NCI-H2107 (cell line): ENCODE data around the gene ANKEF1.

Experiments
- DNase-seq: peaks from one replicate; lab custom pipeline; 2025; lab: John Stamatoyannopoulos, UW

Gene ANKEF1

GRCh38 chr20:10089871-10090587, 55.2 kb downstream of the ANKEF1 start:
- DNase-seq = no peak

GRCh38 chr20:10090588-10091166, 55.9 kb downstream of the ANKEF1 start:
- DNase-seq = peak; percentile 69

- no peak for DNase-seq
Measured at GRCh38 chr20:10093087-10093591, 58.4 kb downstream of the ANKEF1 start.

- DNase-seq = no peak
Measured at GRCh38 chr20:10094566-10095173, 59.9 kb downstream of the ANKEF1 start.

GRCh38 chr20:10096790-10097189, 62.0 kb downstream of the ANKEF1 start:
- DNase-seq = no peak

GRCh38 chr20:10105046-10105445, 70.3 kb downstream of the ANKEF1 start:
- DNase-seq = no peak
